HG03039 (cell line): Measurements from ENCODE around the gene SLCO2A1.
"Not testable (repeated sequence)": the region's sequence is repeated elsewhere in the genome, so short reads cannot be mapped to it uniquely, and the experiment has no call there.

Experiments used
- ATAC-seq: cut with Tn5 transposase; IDR thresholded peaks from one replicate; pipeline ENCODE4 v1.9.1; 2021; ENCODE audit warnings: mild to moderate bottlenecking, moderate library complexity; ENCODE audit not compliant: unreplicated experiment

SLCO2A1 gene

DNA sequence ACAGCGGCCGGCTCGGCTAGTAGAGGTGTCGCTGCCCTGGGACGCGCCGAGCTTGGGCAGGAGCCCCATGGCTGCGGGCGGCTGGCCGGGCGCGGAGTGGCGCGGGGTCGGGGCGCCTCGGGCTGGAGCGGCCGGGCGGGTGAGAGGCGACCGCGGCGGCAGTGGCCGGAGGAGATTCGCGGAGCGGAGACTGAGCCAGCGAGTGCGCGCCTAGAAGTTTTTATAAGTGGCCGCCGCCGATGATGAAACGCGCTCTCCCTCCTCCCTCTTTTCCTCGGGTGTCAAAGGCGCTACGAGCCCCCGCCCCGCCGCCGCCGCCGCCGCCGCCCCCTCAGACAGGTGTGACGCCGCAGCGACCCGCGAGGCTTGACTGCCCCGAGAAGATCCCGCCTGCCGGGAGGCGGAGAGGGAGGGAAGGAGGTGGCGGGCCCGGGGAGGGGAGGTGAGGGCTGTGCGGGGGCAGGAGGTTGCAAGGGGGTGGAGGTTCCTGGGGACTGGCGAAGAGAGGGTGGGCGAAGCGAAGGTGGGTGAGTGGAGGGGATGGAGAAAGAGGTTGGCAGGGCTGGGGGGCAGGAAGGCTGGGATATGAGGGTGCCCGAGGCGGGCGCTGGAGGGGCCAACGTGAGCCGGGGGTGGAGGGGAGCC lies at the start of gene SLCO2A1:
Gene SLCO2A1 (minus strand): TSS at position 192 of the 645 bp plus-strand sequence. CDS start 123 bp downstream, at position 69.
- ATAC-seq = no peak

DNA sequence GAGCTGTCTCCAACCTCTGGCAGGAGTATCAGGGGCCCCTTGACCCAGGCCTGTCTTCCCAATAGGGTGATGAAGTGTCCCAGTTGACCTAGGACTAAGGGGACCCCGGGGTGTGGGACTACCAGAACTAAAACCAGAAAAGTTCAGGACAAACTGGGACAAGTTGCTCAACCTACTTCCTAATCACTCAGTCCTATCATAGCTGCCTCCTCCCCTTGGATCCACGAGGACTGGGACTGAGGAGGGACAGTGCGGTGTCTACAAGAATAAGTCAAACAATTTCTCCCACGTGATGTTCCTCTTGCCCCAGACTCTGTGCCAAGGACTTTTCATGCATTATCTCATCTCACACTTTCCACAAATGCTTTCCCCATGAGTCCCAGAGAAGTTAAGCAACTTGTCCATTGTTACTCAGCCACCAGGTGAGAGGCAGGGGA lies 49.4 kb upstream of the SLCO2A1 start:
- ATAC-seq = no peak

DNA sequence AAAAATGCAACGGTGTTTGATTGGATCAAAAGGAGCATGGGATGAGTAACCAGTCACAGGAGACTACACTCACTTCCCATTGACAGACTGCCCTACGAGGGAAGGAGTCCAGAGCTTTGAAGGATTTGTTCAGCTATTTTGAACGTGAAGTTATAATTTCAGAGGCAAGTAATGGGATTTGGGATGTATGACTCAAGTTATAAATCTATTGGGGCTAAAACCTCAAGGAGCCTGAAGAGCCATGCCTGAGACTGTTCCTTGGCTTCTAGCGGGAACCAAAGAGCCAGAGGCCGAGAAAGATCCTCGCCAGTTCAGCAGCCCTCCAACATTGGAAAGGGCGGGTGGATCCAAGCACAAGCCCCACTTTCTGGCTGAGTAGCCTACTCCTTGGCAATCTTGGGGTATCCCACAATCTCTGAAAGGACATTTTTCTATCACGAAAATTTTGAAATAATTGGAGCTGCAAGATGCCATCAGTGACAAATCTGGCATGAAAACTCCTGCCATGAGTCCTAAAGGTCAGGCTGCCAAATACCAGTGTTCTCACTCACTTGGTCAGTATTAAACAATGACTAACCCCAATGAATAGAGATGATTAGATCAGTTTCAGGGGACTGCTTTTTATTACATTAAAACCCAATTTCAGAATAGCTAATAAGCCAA lies 48.6 kb upstream of the SLCO2A1 start:
- no peak for ATAC-seq

- ATAC-seq = no peak
Observed at GRCh38 chr3:134077649-134078161, 48.0 kb upstream of the SLCO2A1 start.

GRCh38 chr3:134076851-134077250 lies 47.1 kb upstream of the SLCO2A1 start:
- ATAC-seq = no peak

DNA sequence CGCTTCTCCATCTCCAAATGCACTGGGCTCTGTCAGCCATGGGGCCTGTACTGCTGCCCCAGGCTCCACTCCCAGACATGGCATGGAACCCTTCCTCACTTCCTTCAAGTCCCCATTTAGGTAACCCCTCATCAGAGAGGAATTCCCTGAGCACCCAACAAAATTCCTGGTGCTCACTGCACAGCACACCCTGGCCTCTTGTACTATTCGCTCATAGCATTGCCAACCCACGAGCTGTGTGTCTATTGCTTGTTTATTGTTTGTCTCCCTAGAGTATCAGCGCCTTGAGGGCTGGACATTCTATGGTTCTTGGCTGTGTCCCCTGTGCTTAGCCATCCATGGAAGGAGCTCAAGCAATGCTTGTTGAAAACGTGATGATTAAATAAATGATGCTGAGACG lies 46.1 kb upstream of the SLCO2A1 start:
- no peak for ATAC-seq

GRCh38 chr3:134075568-134075825 lies 45.8 kb upstream of the SLCO2A1 start:
- ATAC-seq = no peak

DNA sequence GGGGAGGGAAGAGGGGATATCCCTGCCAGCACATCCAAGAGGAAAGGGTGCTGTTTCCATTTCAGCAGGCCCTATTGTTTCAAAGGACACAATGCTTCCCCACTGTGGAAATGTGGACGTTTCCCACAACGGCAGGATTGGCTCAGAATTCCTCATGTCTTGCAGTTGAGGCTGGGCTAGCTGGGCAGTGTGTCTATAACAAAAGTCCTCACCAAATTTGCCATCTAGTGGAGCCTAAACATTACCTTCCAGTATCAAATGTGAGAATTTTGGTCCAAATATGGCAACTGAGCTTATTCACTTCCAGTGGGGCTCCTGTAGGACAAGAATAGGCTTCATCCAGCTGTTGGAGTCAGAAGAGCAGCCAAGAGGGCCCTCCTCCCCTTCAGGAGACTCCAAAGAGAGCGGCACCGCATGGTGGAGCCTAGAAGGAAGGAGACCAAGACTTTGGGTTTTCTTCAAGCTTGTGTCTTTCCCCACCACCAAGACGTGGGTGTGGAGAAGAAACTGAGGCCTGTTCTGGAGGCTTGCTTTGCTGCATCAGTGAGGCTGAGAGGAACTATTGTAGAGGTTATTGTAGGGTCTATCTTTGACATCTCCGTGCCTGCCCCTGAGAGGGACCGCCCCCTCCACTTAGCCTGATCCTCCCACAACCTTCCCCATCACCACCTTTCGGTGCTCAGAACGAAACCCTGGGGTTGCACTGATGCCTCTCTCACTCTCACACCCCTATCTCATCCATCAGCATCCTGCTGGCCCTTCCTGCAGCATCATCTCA lies 45.3 kb upstream of the SLCO2A1 start:
- ATAC-seq = no peak

DNA sequence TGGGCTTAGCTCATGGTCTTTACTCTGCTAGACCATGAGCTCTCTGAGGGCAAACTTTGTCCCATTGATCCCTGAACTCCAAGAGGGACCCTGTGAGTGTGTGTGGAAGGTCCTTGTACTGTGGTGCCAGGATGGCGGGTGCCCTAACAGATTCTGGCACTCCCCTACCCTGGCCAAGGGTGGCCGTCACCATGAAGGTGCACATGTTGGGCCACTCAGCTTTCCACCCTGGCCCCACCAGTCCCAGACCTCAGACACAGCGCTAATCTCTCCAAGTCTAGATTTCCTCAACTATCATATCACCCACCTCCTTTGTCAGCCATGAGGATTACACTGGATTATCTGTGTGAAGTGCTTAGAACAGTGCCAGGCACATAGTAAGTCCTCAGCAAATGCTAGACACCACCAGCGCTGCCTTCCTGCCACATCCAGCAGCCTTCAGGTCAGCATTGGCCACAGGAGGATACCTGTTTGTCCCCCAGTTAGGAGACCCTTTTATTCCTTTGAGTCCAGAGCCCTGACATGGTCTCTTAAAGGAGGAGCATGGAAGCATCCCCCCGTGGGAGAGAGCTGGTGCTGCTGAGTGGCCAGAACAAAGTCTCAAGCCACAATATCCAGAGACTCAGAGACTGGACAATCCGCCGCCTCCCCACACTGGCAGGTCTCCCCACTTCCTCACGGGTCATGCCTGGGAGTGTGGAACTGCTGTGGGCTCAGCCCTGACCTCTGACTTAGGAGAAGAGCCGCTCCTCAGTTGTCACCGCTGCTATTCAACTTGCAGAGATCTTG lies 44.5 kb upstream of the SLCO2A1 start:
- no peak for ATAC-seq

GRCh38 chr3:134073583-134073945 lies 43.8 kb upstream of the SLCO2A1 start:
- no peak for ATAC-seq

GRCh38 chr3:134072881-134073582 lies 43.3 kb upstream of the SLCO2A1 start:
- ATAC-seq = no peak

DNA sequence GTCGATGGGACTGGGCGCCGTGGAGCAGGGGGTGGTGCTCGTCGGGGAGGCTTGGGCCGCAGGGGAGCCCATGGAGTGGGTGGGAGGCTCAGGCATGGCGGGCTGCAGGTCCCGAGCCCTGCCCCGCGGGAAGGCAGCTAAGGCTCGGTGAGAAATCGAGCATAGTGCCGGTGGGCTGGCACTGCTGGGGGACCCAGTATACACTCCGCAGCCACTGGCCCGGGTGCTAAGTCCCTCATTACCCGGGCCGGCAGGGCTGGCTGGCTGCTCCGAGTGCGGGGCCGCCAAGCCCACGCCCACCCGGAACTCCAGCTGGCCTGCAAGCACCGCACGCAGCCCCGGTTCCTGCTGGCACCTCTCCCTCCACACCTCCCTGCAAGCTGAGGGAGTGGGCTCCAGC lies 40.6 kb upstream of the SLCO2A1 start:
- not testable (repeated sequence) for ATAC-seq

- no peak for ATAC-seq
Observed at GRCh38 chr3:134068429-134068828, 38.7 kb upstream of the SLCO2A1 start.

DNA sequence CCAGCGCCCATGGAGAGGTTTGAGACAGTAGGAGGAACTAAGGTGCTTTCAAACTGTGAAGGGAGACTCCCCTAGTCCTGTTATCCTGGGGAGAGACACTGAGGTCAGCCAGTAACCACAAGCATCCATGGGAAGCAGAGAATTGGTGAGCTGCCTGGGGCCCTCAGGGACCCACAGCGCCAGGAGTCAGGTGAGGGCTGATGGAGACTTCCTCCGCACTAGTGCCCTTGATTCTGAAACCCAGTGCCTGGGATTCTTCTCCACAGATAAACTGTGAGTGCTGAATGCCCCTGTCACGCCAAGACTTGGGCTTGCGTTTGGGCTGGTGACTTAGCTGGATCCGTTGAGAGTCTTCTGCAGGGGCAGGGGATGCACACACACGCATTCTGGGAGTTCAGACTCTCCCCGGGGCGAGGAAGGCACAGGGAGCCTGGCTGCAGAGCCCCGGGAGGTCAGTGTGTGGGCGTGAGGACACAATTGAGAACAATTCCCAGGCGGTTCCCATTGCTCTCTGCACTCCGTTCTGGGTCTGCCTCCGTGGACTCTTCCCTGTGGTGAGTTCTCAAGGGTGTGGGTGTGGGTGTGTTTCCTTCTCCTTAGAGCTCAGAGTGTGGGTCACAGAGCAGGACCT lies 37.9 kb upstream of the SLCO2A1 start:
- ATAC-seq = no peak

GRCh38 chr3:134066651-134067530 lies 37.2 kb upstream of the SLCO2A1 start:
- no peak for ATAC-seq

GRCh38 chr3:134066158-134066541 lies 36.4 kb upstream of the SLCO2A1 start:
- ATAC-seq = no peak

DNA sequence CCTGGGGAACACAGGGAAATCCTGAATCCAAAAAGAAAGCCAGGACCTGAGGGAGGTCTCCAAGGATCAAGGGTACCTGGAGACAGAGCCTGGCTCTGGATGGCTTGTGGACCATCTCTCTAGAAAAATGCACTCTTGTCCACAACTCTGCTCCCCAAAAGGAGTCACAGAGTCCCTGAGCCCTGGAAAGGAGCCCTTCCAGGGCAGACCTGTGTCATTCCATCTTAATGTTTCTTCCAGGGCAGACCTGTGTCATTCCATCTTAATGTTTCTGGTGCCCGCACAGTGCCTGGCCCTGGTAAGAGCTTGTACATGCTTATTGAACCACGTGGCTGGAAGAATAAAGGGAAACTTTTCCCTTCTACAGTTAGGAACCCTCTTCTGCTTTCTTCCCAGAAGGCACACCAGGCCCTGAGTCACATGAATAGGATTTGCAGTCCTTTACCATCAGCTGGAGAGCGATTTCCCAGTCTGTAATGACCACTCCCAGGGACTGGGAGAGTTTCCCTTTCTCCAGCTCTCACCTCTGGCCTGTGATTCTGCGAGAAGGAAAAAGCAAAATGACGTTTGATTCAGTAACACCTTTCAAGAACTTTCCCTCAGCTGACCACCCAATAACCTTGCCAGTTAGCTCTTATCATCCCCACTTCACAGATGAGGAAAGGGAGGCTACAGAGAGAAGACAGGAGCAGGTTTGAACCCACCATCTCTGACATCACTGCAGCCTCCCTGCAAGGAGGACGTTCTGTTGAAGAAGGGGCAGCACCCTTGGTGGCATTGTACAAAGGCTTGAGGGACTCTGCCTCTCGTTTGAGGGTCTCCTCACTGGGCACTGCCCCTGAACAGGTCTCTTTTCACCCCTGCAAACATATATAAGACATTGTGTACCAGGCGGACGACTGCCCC lies 35.8 kb upstream of the SLCO2A1 start:
- no peak for ATAC-seq

GRCh38 chr3:134064081-134064480 lies 34.4 kb upstream of the SLCO2A1 start:
- no peak for ATAC-seq
